Pancreas (tissue), 10 donors: ENCODE results near the gene TAS2R46. TPM values are rescaled to one million over a fixed set of nuclear protein-coding genes. Genes with fewer than 3 reads are reported as not detected.

Experiments used
- ATAC-seq, 4 donors: fragments of 200-7000 bp; cut with Tn5 transposase; one replicate each; pipeline versions ENCODE4 v1.8.0 to v1.9.1; 2020; ENCODE audit warnings: mild to moderate bottlenecking in 4 of 4, moderate library complexity in 4 of 4
- DNase-seq, 6 donors: peaks; one replicate each; pipeline ENCODE4 v3.0.0-alpha.2; 2020
- FAIRE-seq: peaks from 2 replicates; lab custom pipeline; 2012; peaks lifted over from hg19 to GRCh38; lab: Jason Lieb, UNC
- H3K27ac ChIP-seq, 4 donors: fragments of 200-600 bp; sonication (generic); 1 replicate in 3 of 4; 2 replicates in 1 of 4; pipeline versions ENCODE4 v1.5.0 to v1.8.0; 2020
- H3K27me3 ChIP-seq, 4 donors: fragments of 200-600 bp; one replicate each; pipeline ENCODE4 v1.8.0; 2021
- H3K36me3 ChIP-seq, 3 donors: fragments of 200-600 bp; sonication (generic) in 1 of 3; one replicate each; pipeline versions ENCODE4 v1.5.0 to v1.8.0; 2020 to 2021
- H3K4me1 ChIP-seq, 3 donors: fragments of 200-600 bp; one replicate each; pipeline ENCODE4 v1.8.0; 2021
- H3K4me3 ChIP-seq, 4 donors: fragments of 200-600 bp; sonication (generic) in 2 of 4; one replicate each; pipeline versions ENCODE4 v1.5.0 to v1.8.0; 2020 to 2021
- H3K9me3 ChIP-seq, 4 donors: fragments of 200-600 bp; one replicate each; pipeline ENCODE4 v1.8.0; 2021
- WGBS, 2 donors: extraction: QIAGEN DNeasy Blood & Tissue Kit; methylation state at CpG; one replicate each; pipeline ENCODE4 v1.1.7; 2013; 5-methylcytosine and 5-hydroxymethylcytosine counted together
- intact Hi-C, 3 donors: fragments of 100-400 bp; cut with DNase I; formaldehyde crosslinking; loops; one replicate each; pipeline versions ENCODE4 v1.11.1 to v1.14.2; 2022
- polyA plus RNA-seq, 2 donors: library from polyadenylated mRNA; stranded (reverse); fragments of 200-250 nt; gene quantifications; one replicate each; pipeline ENCODE4 v1.2.3, GENCODE V29; 2013
- total RNA-seq, 6 donors: library from RNA; stranded (reverse); fragmentation: NEBNext Ultra II Directional in 4 of 6; extraction: Animal tissue kit (Norgen Biotek cat#: 25700) in 4 of 6; gene quantifications; one replicate each; pipeline versions ENCODE4 v1.2.1 to v1.2.4, GENCODE V29; 2021 to 2023
- TF ChIP-seq, protein P1 (sequence below), 4 donors: fragments of 200-600 bp; sonication (generic) in 3 of 4; IDR thresholded peaks; one replicate each; pipeline versions ENCODE4 v1.5.0 to v1.8.0; 2021; ENCODE audit warnings: antibody characterized with exemption in 4 of 4
- donor health status: healthy with polysubstance abuse.
- donor health status: DM: no; HTN: no; CAD: no; lungs with moderate emphysema.
- donor health status: DM: no; HTN: no; CAD: no.
- donor health status: control.
- donor health status: control.
- donor health status: Bipolar disorder and iron deficiency.
- donor health status: DM: yes; HTN: yes; CAD: no.
- donor health status: DM: no; HTN: no; CAD: no.
- donor health status: DM: no; HTN: no; CAD: no.
- donor health status: DM: yes; HTN: yes; CAD: no.

TAS2R46 gene
- total and polyA plus RNA-seq, 8 donors: 0.43 to 0.61 (median 0.55) TPM; not detected in 2

DNA sequence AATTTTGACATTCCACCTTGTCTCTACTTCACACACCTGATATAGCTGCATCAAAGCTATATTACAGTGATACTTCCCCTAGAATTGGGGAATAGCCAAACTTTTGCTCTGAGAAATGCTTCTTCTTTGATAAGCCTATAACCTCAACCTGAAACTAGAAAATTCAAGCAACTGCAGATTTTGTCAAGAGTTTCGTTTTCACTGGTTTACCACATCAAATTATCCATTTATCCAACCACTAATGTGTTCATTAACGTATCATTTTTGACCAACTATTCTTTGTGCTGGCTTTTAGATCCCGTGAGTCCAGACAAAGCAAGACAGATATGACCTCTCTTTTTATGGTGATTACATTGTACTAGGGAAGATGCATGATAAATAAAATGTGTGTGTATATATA, 13.5 kb upstream of the TAS2R46 start:
- Histone ChIP-seq H3K4me1 (no peaks in the 10 kb centered on the region), H3K4me3 (no peak overlapping the region), H3K27ac (no peak overlapping the region), H3K36me3 (no peaks in the 10 kb centered on the region), H3K27me3 (no peaks in the 10 kb centered on the region), H3K9me3 (no peaks in the 10 kb centered on the region)
- no peak for ATAC-seq
- TF ChIP-seq, protein P1, sequence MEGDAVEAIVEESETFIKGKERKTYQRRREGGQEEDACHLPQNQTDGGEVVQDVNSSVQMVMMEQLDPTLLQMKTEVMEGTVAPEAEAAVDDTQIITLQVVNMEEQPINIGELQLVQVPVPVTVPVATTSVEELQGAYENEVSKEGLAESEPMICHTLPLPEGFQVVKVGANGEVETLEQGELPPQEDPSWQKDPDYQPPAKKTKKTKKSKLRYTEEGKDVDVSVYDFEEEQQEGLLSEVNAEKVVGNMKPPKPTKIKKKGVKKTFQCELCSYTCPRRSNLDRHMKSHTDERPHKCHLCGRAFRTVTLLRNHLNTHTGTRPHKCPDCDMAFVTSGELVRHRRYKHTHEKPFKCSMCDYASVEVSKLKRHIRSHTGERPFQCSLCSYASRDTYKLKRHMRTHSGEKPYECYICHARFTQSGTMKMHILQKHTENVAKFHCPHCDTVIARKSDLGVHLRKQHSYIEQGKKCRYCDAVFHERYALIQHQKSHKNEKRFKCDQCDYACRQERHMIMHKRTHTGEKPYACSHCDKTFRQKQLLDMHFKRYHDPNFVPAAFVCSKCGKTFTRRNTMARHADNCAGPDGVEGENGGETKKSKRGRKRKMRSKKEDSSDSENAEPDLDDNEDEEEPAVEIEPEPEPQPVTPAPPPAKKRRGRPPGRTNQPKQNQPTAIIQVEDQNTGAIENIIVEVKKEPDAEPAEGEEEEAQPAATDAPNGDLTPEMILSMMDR (IDR thresholded peaks at IDR 0.05): no peak
- no peak for FAIRE-seq
- no peak for DNase-seq
- intact Hi-C loops: loop anchor here in 1 of 3 donors (10.0 kb wide), 1 partner anchor 61 kb away; no protein-coding TSS in a partner anchor
- 0 to 72% methylated on average over 3 of the region's 3 CpGs for WGBS, 2 donors

DNA sequence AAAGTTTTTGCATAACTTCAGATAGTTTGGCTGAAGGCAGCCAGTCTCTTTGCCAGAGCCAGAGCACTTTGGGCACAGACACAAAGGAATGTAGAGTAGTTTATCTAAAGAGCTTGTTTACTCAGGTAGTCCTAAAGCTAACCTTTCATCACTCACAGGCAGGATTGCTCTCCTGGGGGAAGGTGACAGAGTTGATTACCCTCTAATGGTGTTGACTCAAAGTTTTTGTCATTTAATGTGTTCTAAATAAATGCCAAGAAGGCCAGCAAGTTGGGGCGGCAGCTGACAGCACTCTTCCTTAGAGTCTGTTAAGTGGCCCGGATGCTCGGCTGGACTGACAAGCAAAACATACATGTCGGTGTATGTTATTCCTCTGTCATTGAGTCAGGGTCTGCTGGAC, 9.3 kb upstream of the TAS2R46 start:
- Histone ChIP-seq H3K27ac (no peak overlapping the region), H3K4me3 (no peak overlapping the region), H3K36me3 (no peaks in the 10 kb centered on the region), H3K9me3 (no peaks in the 10 kb centered on the region), H3K27me3 (no peaks in the 10 kb centered on the region), H3K4me1 (no peaks in the 10 kb centered on the region)
- FAIRE-seq (no peak), DNase-seq (no peak), ATAC-seq (no peak)
- TF ChIP-seq, protein P1 (IDR thresholded peaks at IDR 0.05): no peak
- intact Hi-C loops: loop anchor here in 1 of 3 donors (10.0 kb wide), 1 partner anchor 57 kb away; no protein-coding TSS in a partner anchor
- 47 to 64% methylated on average over 4 of the region's 4 CpGs for WGBS, 2 donors

DNA sequence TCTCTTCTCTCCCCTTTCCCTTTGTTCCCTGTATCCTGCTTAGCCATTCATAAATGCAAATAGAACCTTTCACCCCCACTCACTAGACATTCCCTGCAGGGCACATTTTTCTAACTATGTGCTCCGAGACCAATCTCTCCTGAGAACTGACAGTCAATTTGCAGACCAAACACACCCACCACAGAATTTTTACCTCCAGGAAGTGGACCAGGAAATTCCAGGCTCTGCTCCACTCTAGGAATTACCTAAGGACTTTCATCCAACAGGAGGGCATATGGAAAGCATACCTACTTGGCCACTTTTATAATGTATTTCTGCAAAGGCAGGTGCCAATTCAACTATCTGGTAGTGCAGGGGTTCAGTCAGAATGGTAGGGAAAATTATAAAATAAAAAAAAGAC, 8.9 kb upstream of the TAS2R46 start:
- ATAC-seq (no peak), FAIRE-seq (no peak), DNase-seq (no peak)
- no peak overlapping the region for H3K4me3 ChIP-seq
- no peaks in the 10 kb centered on the region for H3K27me3 ChIP-seq
- 100% methylated on average over 1 of the region's 1 CpG; no CpG with 5 or more reads in 1 of the 2 donors for WGBS, 2 donors
- no peaks in the 10 kb centered on the region for H3K9me3 ChIP-seq
- no peaks in the 10 kb centered on the region for H3K36me3 ChIP-seq
- H3K4me1 ChIP-seq: no peaks in the 10 kb centered on the region
- H3K27ac ChIP-seq: no peak overlapping the region
- intact Hi-C loops: loop anchor here in 1 of 3 donors (10.0 kb wide), 1 partner anchor 56 kb away; no protein-coding TSS in a partner anchor
- TF ChIP-seq, protein P1 (IDR thresholded peaks at IDR 0.05): no peak

DNA sequence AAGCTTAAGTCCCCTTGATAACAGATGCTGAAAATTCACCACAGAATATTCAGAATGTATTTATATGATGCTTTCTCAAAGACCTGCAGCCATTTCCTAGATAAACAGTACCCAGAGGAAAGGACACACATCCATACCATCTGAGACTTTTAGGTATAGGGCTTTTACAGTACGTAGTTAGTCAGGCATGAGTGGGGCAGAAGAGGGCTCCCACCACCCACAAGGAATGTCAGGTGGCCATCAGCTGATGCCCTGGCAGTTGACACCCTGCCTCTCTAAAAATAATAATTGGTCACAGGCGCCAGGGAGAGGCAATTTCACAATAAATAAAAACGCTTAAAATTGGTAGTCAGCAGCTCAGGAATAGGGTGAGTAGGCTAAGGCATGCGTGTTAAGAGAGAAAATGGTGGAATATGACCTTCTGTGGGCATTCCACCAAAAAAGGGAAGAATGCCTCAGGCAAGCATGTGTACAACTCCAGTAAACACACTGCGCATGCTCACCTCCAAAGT, 7.8 kb upstream of the TAS2R46 start:
- intact Hi-C loops: loop anchor here in 1 of 3 donors (10.0 kb wide), 1 partner anchor 55 kb away; no protein-coding TSS in a partner anchor
- TF ChIP-seq, protein P1 (IDR thresholded peaks at IDR 0.05): no peak
- no peak for FAIRE-seq
- no peak for DNase-seq
- no peak for ATAC-seq
- no peak overlapping the region for H3K4me3 ChIP-seq
- H3K4me1 ChIP-seq: no peaks in the 10 kb centered on the region
- WGBS, 2 donors: 78 to 86% methylated on average over 5 of the region's 5 CpGs
- no peaks in the 10 kb centered on the region for H3K9me3 ChIP-seq
- H3K27ac ChIP-seq: no peak overlapping the region
- no peaks in the 10 kb centered on the region for H3K27me3 ChIP-seq
- H3K36me3 ChIP-seq: no peaks in the 10 kb centered on the region

DNA sequence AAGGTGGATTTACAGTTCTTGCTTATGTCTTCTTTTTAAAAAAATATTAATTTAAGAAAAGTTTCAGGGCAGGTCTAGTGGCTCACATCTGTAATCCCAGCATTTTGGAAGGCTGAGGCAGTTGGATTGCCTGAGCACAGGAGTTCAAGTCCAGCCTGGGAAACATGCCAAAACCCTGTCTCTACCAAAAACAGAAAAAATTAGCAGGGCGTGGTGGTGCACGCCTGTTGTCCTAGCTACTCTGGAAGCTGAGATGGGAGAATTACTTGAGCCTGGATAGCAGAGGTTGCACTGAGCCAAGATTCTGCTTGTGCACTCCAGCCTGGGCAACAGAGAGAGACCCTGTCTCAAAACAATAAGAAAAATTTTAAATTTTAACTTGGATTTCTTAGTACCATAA, 5.4 kb upstream of the TAS2R46 start:
- 37 to 62% methylated on average over 2 of the region's 2 CpGs for WGBS, 2 donors
- DNase-seq: no peak
- Histone ChIP-seq H3K4me3 (no peak overlapping the region), H3K27ac (no peak overlapping the region), H3K27me3 (no peaks in the 10 kb centered on the region), H3K4me1 (no peaks in the 10 kb centered on the region), H3K9me3 (no peaks in the 10 kb centered on the region), H3K36me3 (no peaks in the 10 kb centered on the region)
- ATAC-seq: no peak
- FAIRE-seq: no peak
- intact Hi-C loops: no loop called here
- TF ChIP-seq, protein P1 (IDR thresholded peaks at IDR 0.05): no peak
